ENCODE measurements around the gene DLD.

DLD gene

DNA sequence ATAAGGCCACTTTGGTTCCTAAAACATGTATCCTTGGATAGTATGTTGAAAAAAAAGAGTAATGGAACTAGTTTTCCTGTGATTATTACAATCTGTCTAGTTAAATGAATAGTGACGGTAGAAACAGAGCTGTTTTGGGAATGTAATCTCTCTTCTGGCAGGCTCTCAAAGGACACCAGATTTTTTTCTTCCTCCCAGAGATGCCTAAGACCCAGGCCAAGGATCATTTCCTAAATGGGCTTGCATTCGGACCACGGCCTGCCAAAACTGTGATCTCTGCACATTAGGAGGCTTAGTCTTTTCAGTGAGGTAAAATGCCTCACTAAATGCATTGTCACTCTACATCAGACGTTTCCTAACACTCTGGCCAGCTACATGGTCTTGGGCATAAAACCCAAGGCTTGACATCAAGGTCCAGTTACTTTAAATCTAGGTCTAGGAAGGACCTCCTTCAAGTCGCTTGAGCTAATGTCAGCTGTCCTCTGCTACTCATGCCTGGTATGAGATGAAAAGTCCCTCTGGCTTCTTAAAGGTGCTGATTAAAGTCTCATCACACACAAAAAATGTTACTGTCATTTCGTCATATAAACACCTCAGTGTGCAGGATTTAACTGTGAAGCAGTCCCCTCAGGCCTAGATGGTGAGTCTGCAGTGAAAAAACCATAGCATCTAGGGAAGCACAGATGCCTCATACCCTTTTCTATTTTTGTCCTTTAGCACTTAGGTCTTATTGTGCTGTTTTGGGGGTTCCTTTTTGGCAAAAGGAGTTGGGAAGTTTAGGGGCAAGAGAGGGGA is 47.7 kb downstream of the DLD start:
- no peak overlapping the region for H3K4me3 Mint-ChIP-seq
- peaks cover 3% of the 10 kb centered on the region for H3K36me3 Mint-ChIP-seq (ENCODE audit: low read depth)
- H3K9me3 Mint-ChIP-seq = no peaks in the 10 kb centered on the region
- no peaks in the 10 kb centered on the region for H3K27me3 Mint-ChIP-seq (ENCODE audit: low read depth)
- peaks cover 4% of the 10 kb centered on the region for H3K4me1 Mint-ChIP-seq (ENCODE audit: low read depth)
- H3K27ac Mint-ChIP-seq = no peak overlapping the region

DNA sequence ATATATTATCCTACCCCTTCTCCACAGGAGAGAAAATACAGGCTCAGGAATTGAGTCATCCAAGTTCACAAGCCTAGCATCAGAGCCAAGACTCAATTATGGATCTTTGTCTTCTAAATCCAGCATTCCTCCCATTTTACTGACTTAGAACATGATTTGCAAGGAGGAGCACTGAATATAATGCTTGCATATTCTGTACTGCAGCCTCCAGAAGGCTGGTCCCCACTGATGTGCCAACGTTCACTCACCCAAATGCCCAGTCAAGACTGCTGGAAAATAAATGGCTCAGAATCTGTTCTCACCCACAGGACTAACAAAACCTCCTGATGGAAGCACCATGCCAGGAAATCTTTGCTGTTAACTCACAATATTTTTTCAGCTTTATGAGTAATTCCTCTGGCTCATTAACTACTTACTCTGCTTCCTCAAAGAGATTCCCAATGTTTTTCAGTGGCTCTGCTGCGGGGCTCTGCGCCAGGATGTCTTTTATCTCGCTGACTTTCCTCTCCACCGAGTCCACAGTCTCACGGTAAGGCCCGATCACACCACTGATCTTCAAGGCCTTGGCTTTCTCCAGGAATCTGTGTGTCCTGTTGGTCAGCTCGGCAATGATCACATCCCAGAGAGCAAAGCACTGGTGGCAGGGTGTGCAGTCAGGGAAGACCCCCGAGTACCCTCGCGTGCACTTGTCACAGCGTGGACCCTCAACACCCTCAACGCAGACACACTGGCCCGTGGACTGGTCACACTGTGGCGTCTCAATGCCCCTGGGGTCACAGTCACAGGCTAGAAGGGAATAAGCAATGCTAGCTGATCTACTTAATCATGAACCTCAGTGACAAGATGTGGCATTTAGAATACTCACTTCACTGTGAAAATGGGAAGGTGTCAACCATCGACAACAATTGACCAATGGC is 48.8 kb downstream of the DLD start:
- H3K27ac Mint-ChIP-seq = no peak overlapping the region
- H3K4me3 Mint-ChIP-seq = no peak overlapping the region
- no peaks in the 10 kb centered on the region for H3K27me3 Mint-ChIP-seq (ENCODE audit: low read depth)
- peaks cover 2% of the 10 kb centered on the region for H3K4me1 Mint-ChIP-seq (ENCODE audit: low read depth)
- H3K9me3 Mint-ChIP-seq = no peaks in the 10 kb centered on the region
- H3K36me3 Mint-ChIP-seq (ENCODE audit: low read depth) = peaks cover 2% of the 10 kb centered on the region

DNA sequence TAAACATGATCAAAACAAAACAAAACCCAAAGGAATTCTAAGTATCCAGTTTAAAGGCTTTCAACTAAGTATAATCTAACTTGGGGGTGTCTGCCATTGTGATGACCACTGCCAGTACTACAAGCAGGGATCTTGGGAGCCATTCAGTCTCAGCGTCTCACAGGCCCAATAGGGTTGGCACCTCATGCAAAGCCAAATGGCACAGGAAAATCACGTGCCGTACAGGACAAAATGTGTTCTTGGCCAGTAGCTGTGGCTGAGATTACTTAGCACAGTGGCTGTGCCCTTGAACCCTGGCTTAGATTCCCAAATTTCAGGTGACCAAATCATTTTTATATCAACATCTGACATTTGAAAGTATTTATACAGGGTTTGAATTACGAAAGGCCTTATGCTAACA is 50.0 kb downstream of the DLD start:
- H3K27ac Mint-ChIP-seq = no peak overlapping the region

GRCh38 chr7:107943018-107943417 is 52.0 kb downstream of the DLD start:
- Mint-ChIP-seq H3K4me1 (ENCODE audit: low read depth) (peaks cover 2% of the 10 kb centered on the region), H3K27ac (no peak overlapping the region), H3K27me3 (ENCODE audit: low read depth) (peaks cover 3% of the 10 kb centered on the region), H3K36me3 (ENCODE audit: low read depth) (no peaks in the 10 kb centered on the region), H3K9me3 (no peaks in the 10 kb centered on the region), H3K4me3 (no peak overlapping the region)

More for the DNA sequence above, 50.0 kb downstream of the DLD start:
- Mint-ChIP-seq H3K9me3 (no peaks in the 10 kb centered on the region), H3K27me3 (ENCODE audit: low read depth) (peaks cover 3% of the 10 kb centered on the region), H3K36me3 (ENCODE audit: low read depth) (no peaks in the 10 kb centered on the region), H3K4me3 (no peak overlapping the region), H3K4me1 (ENCODE audit: low read depth) (peaks cover 2% of the 10 kb centered on the region)

DNA sequence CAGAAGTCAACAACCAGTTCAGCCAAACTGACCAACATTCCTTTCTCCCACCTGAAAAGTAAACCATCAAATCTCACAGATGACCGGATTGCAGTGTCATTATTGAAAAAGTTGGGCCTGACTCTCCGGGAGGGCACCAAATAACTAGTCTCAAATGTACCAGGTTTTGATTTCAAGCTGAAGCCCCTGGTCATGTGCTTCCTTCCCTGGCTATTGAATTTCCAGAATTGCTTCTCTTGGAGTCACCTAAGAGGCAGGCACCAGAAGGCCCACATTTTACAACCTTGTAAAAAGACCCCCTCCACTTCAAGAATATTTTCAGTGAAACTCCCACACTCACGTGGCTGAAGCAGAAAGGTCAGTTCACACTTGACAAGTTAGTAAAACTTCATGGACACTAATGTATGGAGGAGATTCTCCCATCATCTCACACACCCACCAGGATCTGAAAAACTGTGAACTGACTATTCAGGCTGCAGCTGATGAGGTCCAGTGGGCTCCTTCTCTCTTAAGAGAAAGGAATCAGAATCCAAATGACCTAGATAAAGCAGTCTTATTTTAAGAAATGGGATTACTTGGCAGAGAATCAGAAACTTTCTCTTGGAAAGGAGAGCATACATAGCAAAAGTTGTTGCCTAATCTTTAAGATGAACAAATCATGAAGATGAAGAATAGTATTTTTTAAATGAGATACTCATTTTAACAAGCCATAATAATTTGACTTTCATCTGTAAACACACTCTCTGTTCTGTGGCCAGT is 53.6 kb downstream of the DLD start:
- H3K36me3 Mint-ChIP-seq (ENCODE audit: low read depth) = no peaks in the 10 kb centered on the region
- peaks cover 3% of the 10 kb centered on the region for H3K27me3 Mint-ChIP-seq (ENCODE audit: low read depth)
- H3K9me3 Mint-ChIP-seq = no peaks in the 10 kb centered on the region
- H3K4me1 Mint-ChIP-seq (ENCODE audit: low read depth) = peaks cover 2% of the 10 kb centered on the region
- H3K4me3 Mint-ChIP-seq = no peak overlapping the region
- no peak overlapping the region for H3K27ac Mint-ChIP-seq

GRCh38 chr7:107945332-107945731 is 54.3 kb downstream of the DLD start:
- Mint-ChIP-seq H3K36me3 (ENCODE audit: low read depth) (no peaks in the 10 kb centered on the region), H3K27me3 (ENCODE audit: low read depth) (peaks cover 3% of the 10 kb centered on the region), H3K27ac (no peak overlapping the region), H3K4me1 (ENCODE audit: low read depth) (peaks cover 2% of the 10 kb centered on the region), H3K9me3 (no peaks in the 10 kb centered on the region), H3K4me3 (no peak overlapping the region)

DNA sequence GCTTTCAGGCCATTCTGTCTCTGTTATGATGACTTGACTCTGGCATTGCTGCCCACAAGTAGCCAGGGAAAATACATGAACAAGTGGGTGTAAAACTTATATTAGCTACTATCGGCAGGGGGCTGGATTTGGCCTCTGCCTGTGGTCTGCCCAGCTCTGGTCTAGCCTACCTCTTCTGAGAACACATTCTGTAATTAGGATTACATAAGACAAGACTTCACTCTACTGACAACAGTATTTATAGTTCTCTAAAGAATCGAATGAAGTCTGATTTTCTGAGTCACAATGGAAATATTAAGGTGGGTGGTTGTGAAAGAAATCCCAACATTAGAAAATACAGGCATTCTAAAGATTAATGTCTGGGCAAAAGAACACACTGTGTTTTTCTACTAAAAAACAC is 55.5 kb downstream of the DLD start:
- Mint-ChIP-seq H3K9me3 (no peaks in the 10 kb centered on the region), H3K4me1 (ENCODE audit: low read depth) (peaks cover 2% of the 10 kb centered on the region), H3K27ac (no peak overlapping the region), H3K36me3 (ENCODE audit: low read depth) (no peaks in the 10 kb centered on the region), H3K27me3 (ENCODE audit: low read depth) (peaks cover 3% of the 10 kb centered on the region), H3K4me3 (no peak overlapping the region)

GRCh38 chr7:107946881-107947280 is 55.9 kb downstream of the DLD start:
- no peak overlapping the region for H3K4me3 Mint-ChIP-seq
- H3K27ac Mint-ChIP-seq = no peak overlapping the region
- H3K9me3 Mint-ChIP-seq = no peaks in the 10 kb centered on the region
- peaks cover 3% of the 10 kb centered on the region for H3K27me3 Mint-ChIP-seq (ENCODE audit: low read depth)
- peaks cover 2% of the 10 kb centered on the region for H3K4me1 Mint-ChIP-seq (ENCODE audit: low read depth)
- H3K36me3 Mint-ChIP-seq (ENCODE audit: low read depth) = no peaks in the 10 kb centered on the region

GRCh38 chr7:107948645-107949442 is 57.9 kb downstream of the DLD start:
- Mint-ChIP-seq H3K4me3 (no peak overlapping the region), H3K27me3 (ENCODE audit: low read depth) (peaks cover 3% of the 10 kb centered on the region), H3K36me3 (ENCODE audit: low read depth) (no peaks in the 10 kb centered on the region), H3K4me1 (ENCODE audit: low read depth) (no peaks in the 10 kb centered on the region), H3K27ac (no peak overlapping the region), H3K9me3 (no peaks in the 10 kb centered on the region)

- no peaks in the 10 kb centered on the region for H3K36me3 Mint-ChIP-seq (ENCODE audit: low read depth)
- no peak overlapping the region for H3K4me3 Mint-ChIP-seq
- no peak overlapping the region for H3K27ac Mint-ChIP-seq
- H3K4me1 Mint-ChIP-seq (ENCODE audit: low read depth) = no peaks in the 10 kb centered on the region
- H3K27me3 Mint-ChIP-seq (ENCODE audit: low read depth) = peaks cover 3% of the 10 kb centered on the region
- no peaks in the 10 kb centered on the region for H3K9me3 Mint-ChIP-seq
Measured at GRCh38 chr7:107949443-107949935, 58.5 kb downstream of the DLD start.

GRCh38 chr7:107951172-107951787 is 60.3 kb downstream of the DLD start:
- Mint-ChIP-seq H3K27me3 (ENCODE audit: low read depth) (peaks cover under 1% of the 10 kb centered on the region), H3K27ac (no peak overlapping the region), H3K9me3 (no peaks in the 10 kb centered on the region), H3K36me3 (ENCODE audit: low read depth) (no peaks in the 10 kb centered on the region), H3K4me1 (ENCODE audit: low read depth) (no peaks in the 10 kb centered on the region), H3K4me3 (no peak overlapping the region)

GRCh38 chr7:107951896-107952295 is 60.9 kb downstream of the DLD start:
- Mint-ChIP-seq H3K4me1 (ENCODE audit: low read depth) (no peaks in the 10 kb centered on the region), H3K27me3 (ENCODE audit: low read depth) (peaks cover 4% of the 10 kb centered on the region), H3K36me3 (ENCODE audit: low read depth) (no peaks in the 10 kb centered on the region), H3K4me3 (no peak overlapping the region), H3K9me3 (no peaks in the 10 kb centered on the region), H3K27ac (no peak overlapping the region)

GRCh38 chr7:107953265-107953923 is 62.4 kb downstream of the DLD start:
- Mint-ChIP-seq H3K27me3 (ENCODE audit: low read depth) (peaks cover 10% of the 10 kb centered on the region), H3K36me3 (ENCODE audit: low read depth) (no peaks in the 10 kb centered on the region), H3K9me3 (no peaks in the 10 kb centered on the region), H3K4me3 (no peak overlapping the region), H3K4me1 (ENCODE audit: low read depth) (no peaks in the 10 kb centered on the region), H3K27ac (no peak overlapping the region)
